Measurements from ENCODE around the gene CTDP1.

Gene CTDP1

GRCh38 chr18:79754022-79754761 is 74.6 kb downstream of the CTDP1 start:
- ChIA-PET POLR2A (no interaction called here), CTCF (interaction anchor here (0.6 to 1.2 kb wide), 2 partner anchors 11 to 24 kb away, joined by 3 read pairs; no protein-coding TSS in a partner anchor)
- peaks cover 0 to 18% (median 4%) of the 10 kb centered on the region in 5 experiments for H3K9me3 ChIP-seq (ENCODE audit: control extremely low read depth in 1 of 5, control insufficient read depth in 4 of 5, insufficient read depth in 2 of 5, low read depth in 1 of 5, low read length in 4 of 5)
- no peaks in the 10 kb centered on the region for H3K27me3 ChIP-seq (replicated peaks in 2 of 5; ENCODE audit: control insufficient read depth in 4 of 5, insufficient read depth in 5 of 5, low read length in 4 of 5)
- no peak overlapping the region for H3K27ac ChIP-seq (ENCODE audit: insufficient read depth in 1 of 2, low read depth in 1 of 2, low read length in 2 of 2, poor library complexity in 1 of 2, severe bottlenecking in 2 of 2)
- DNase-seq: no peak
- WGBS (ENCODE audit: insufficient coverage): 98% methylated on average over 34 of the region's 35 CpGs
- peaks cover 7 to 43% (median 34%) of the 10 kb centered on the region in 4 experiments for H3K36me3 ChIP-seq (ENCODE audit: control insufficient read depth in 4 of 4, insufficient read depth in 4 of 4, low read length in 3 of 4)
- H3K4me1 ChIP-seq (ENCODE audit: control extremely low read depth in 1 of 4, control insufficient read depth in 4 of 4, insufficient read depth in 4 of 4, low read length in 3 of 4): no peaks in the 10 kb centered on the region
- H3K4me3 ChIP-seq (ENCODE audit: control insufficient read depth in 1 of 7, extremely low read depth in 1 of 7, insufficient read depth in 4 of 7, low read depth in 2 of 7, low read length in 6 of 7): no peak overlapping the region

- Histone ChIP-seq H3K36me3 (ENCODE audit: control insufficient read depth in 4 of 4, insufficient read depth in 4 of 4, low read length in 3 of 4) (peaks cover 7 to 38% (median 30%) of the 10 kb centered on the region in 4 experiments), H3K27me3 (replicated peaks in 2 of 5; ENCODE audit: control insufficient read depth in 4 of 5, insufficient read depth in 5 of 5, low read length in 4 of 5) (no peaks in the 10 kb centered on the region), H3K4me1 (ENCODE audit: control extremely low read depth in 1 of 4, control insufficient read depth in 4 of 4, insufficient read depth in 4 of 4, low read length in 3 of 4) (no peaks in the 10 kb centered on the region), H3K4me3 (ENCODE audit: control insufficient read depth in 1 of 7, extremely low read depth in 1 of 7, insufficient read depth in 4 of 7, low read depth in 2 of 7, low read length in 6 of 7) (no peak overlapping the region), H3K9me3 (ENCODE audit: control extremely low read depth in 1 of 5, control insufficient read depth in 4 of 5, insufficient read depth in 2 of 5, low read depth in 1 of 5, low read length in 4 of 5) (peaks cover 0 to 19% (median 5%) of the 10 kb centered on the region in 5 experiments), H3K27ac (ENCODE audit: insufficient read depth in 1 of 2, low read depth in 1 of 2, low read length in 2 of 2, poor library complexity in 1 of 2, severe bottlenecking in 2 of 2) (no peak overlapping the region)
- ChIA-PET POLR2A (no interaction called here), CTCF (no interaction called here)
- 97% methylated on average over 24 of the region's 27 CpGs for WGBS (ENCODE audit: insufficient coverage)
- no peak for DNase-seq
These were observed 75.3 kb downstream of the CTDP1 start for GRCh38 chr18:79754831-79755351.

GRCh38 chr18:79755496-79756142 is 76.0 kb downstream of the CTDP1 start:
- H3K27me3 ChIP-seq (replicated peaks in 2 of 5; ENCODE audit: control insufficient read depth in 4 of 5, insufficient read depth in 5 of 5, low read length in 4 of 5): no peaks in the 10 kb centered on the region
- peaks cover 1 to 25% (median 5%) of the 10 kb centered on the region in 5 experiments for H3K9me3 ChIP-seq (ENCODE audit: control extremely low read depth in 1 of 5, control insufficient read depth in 4 of 5, insufficient read depth in 2 of 5, low read depth in 1 of 5, low read length in 4 of 5)
- no peak overlapping the region for H3K4me3 ChIP-seq (ENCODE audit: control insufficient read depth in 1 of 7, extremely low read depth in 1 of 7, insufficient read depth in 4 of 7, low read depth in 2 of 7, low read length in 6 of 7)
- 98% methylated on average over 26 of the region's 31 CpGs for WGBS (ENCODE audit: insufficient coverage)
- no peak overlapping the region for H3K27ac ChIP-seq (ENCODE audit: insufficient read depth in 1 of 2, low read depth in 1 of 2, low read length in 2 of 2, poor library complexity in 1 of 2, severe bottlenecking in 2 of 2)
- POLR2A ChIA-PET: interaction anchor here (0.6 kb wide), 1 partner anchor 496 kb away, joined by 3 read pairs; no protein-coding TSS in a partner anchor
- H3K36me3 ChIP-seq (ENCODE audit: control insufficient read depth in 4 of 4, insufficient read depth in 4 of 4, low read length in 3 of 4): peaks cover 7 to 38% (median 29%) of the 10 kb centered on the region in 4 experiments
- DNase-seq: no peak
- no peaks in the 10 kb centered on the region for H3K4me1 ChIP-seq (ENCODE audit: control extremely low read depth in 1 of 4, control insufficient read depth in 4 of 4, insufficient read depth in 4 of 4, low read length in 3 of 4)
- CTCF ChIA-PET: no interaction called here

- POLR2A ChIA-PET: no interaction called here
- CTCF ChIA-PET: interaction anchor here (1.4 kb wide), 1 partner anchor 11 kb away, joined by 4 read pairs; no protein-coding TSS in a partner anchor
- 97% methylated on average over 7 of the region's 10 CpGs for WGBS (ENCODE audit: insufficient coverage)
These were observed 76.5 kb downstream of the CTDP1 start for GRCh38 chr18:79756143-79756500.

GRCh38 chr18:79756826-79757225 is 77.2 kb downstream of the CTDP1 start:
- ChIA-PET POLR2A (no interaction called here), CTCF (interaction anchor here (1.4 kb wide), 1 partner anchor 11 kb away, joined by 4 read pairs; no protein-coding TSS in a partner anchor)
- Histone ChIP-seq H3K4me1 (ENCODE audit: control extremely low read depth in 1 of 4, control insufficient read depth in 4 of 4, insufficient read depth in 4 of 4, low read length in 3 of 4) (no peaks in the 10 kb centered on the region), H3K27ac (ENCODE audit: insufficient read depth in 1 of 2, low read depth in 1 of 2, low read length in 2 of 2, poor library complexity in 1 of 2, severe bottlenecking in 2 of 2) (no peak overlapping the region), H3K36me3 (ENCODE audit: control insufficient read depth in 4 of 4, insufficient read depth in 4 of 4, low read length in 3 of 4) (peaks cover 7 to 36% (median 28%) of the 10 kb centered on the region in 4 experiments), H3K9me3 (ENCODE audit: control extremely low read depth in 1 of 5, control insufficient read depth in 4 of 5, insufficient read depth in 2 of 5, low read depth in 1 of 5, low read length in 4 of 5) (peaks cover 3 to 26% (median 5%) of the 10 kb centered on the region in 5 experiments), H3K4me3 (ENCODE audit: control insufficient read depth in 1 of 7, extremely low read depth in 1 of 7, insufficient read depth in 4 of 7, low read depth in 2 of 7, low read length in 6 of 7) (no peak overlapping the region), H3K27me3 (replicated peaks in 2 of 5; ENCODE audit: control insufficient read depth in 4 of 5, insufficient read depth in 5 of 5, low read length in 4 of 5) (peaks cover 0 to 2% (median 0%) of the 10 kb centered on the region in 5 experiments)
- WGBS (ENCODE audit: insufficient coverage): 96% methylated on average over 7 of the region's 11 CpGs
- DNase-seq: no peak

More at GRCh38 chr18:79756143-79756500, 76.5 kb downstream of the CTDP1 start:
- Histone ChIP-seq H3K4me1 (ENCODE audit: control extremely low read depth in 1 of 4, control insufficient read depth in 4 of 4, insufficient read depth in 4 of 4, low read length in 3 of 4) (no peaks in the 10 kb centered on the region), H3K36me3 (ENCODE audit: control insufficient read depth in 4 of 4, insufficient read depth in 4 of 4, low read length in 3 of 4) (peaks cover 7 to 38% (median 29%) of the 10 kb centered on the region in 4 experiments), H3K9me3 (ENCODE audit: control extremely low read depth in 1 of 5, control insufficient read depth in 4 of 5, insufficient read depth in 2 of 5, low read depth in 1 of 5, low read length in 4 of 5) (peaks cover 3 to 25% (median 5%) of the 10 kb centered on the region in 5 experiments), H3K27me3 (replicated peaks in 2 of 5; ENCODE audit: control insufficient read depth in 4 of 5, insufficient read depth in 5 of 5, low read length in 4 of 5) (no peaks in the 10 kb centered on the region), H3K4me3 (ENCODE audit: control insufficient read depth in 1 of 7, extremely low read depth in 1 of 7, insufficient read depth in 4 of 7, low read depth in 2 of 7, low read length in 6 of 7) (no peak overlapping the region), H3K27ac (ENCODE audit: insufficient read depth in 1 of 2, low read depth in 1 of 2, low read length in 2 of 2, poor library complexity in 1 of 2, severe bottlenecking in 2 of 2) (no peak overlapping the region)
- no peak for DNase-seq

- DNase-seq: no peak
- Histone ChIP-seq H3K36me3 (ENCODE audit: control insufficient read depth in 4 of 4, insufficient read depth in 4 of 4, low read length in 3 of 4) (peaks cover 2 to 10% (median 9%) of the 10 kb centered on the region in 4 experiments), H3K4me3 (ENCODE audit: control insufficient read depth in 1 of 7, extremely low read depth in 1 of 7, insufficient read depth in 4 of 7, low read depth in 2 of 7, low read length in 6 of 7) (no peak overlapping the region), H3K4me1 (ENCODE audit: control extremely low read depth in 1 of 4, control insufficient read depth in 4 of 4, insufficient read depth in 4 of 4, low read length in 3 of 4) (no peaks in the 10 kb centered on the region), H3K27me3 (replicated peaks in 2 of 5; ENCODE audit: control insufficient read depth in 4 of 5, insufficient read depth in 5 of 5, low read length in 4 of 5) (peaks cover 0 to 2% (median 0%) of the 10 kb centered on the region in 5 experiments), H3K27ac (ENCODE audit: insufficient read depth in 1 of 2, low read depth in 1 of 2, low read length in 2 of 2, poor library complexity in 1 of 2, severe bottlenecking in 2 of 2) (no peak overlapping the region), H3K9me3 (ENCODE audit: control extremely low read depth in 1 of 5, control insufficient read depth in 4 of 5, insufficient read depth in 2 of 5, low read depth in 1 of 5, low read length in 4 of 5) (peaks cover 3 to 27% (median 5%) of the 10 kb centered on the region in 5 experiments)
- no CpG with 5 or more reads among the region's 1 CpG for WGBS (ENCODE audit: insufficient coverage)
- POLR2A ChIA-PET: no interaction called here
- CTCF ChIA-PET: no interaction called here
These were observed 80.7 kb downstream of the CTDP1 start for GRCh38 chr18:79760348-79760747.

- H3K4me1 ChIP-seq (ENCODE audit: control extremely low read depth in 1 of 4, control insufficient read depth in 4 of 4, insufficient read depth in 4 of 4, low read length in 3 of 4): no peaks in the 10 kb centered on the region
- peaks cover 3 to 27% (median 5%) of the 10 kb centered on the region in 5 experiments for H3K9me3 ChIP-seq (ENCODE audit: control extremely low read depth in 1 of 5, control insufficient read depth in 4 of 5, insufficient read depth in 2 of 5, low read depth in 1 of 5, low read length in 4 of 5)
- H3K36me3 ChIP-seq (ENCODE audit: control insufficient read depth in 4 of 4, insufficient read depth in 4 of 4, low read length in 3 of 4): peaks cover 2 to 5% (median 3%) of the 10 kb centered on the region in 4 experiments
- no peak for DNase-seq
- CTCF ChIA-PET: no interaction called here
- H3K4me3 ChIP-seq (ENCODE audit: control insufficient read depth in 1 of 7, extremely low read depth in 1 of 7, insufficient read depth in 4 of 7, low read depth in 2 of 7, low read length in 6 of 7): no peak overlapping the region
- H3K27me3 ChIP-seq (replicated peaks in 2 of 5; ENCODE audit: control insufficient read depth in 4 of 5, insufficient read depth in 5 of 5, low read length in 4 of 5): peaks cover 0 to 2% (median 0%) of the 10 kb centered on the region in 5 experiments
- no peak overlapping the region for H3K27ac ChIP-seq (ENCODE audit: insufficient read depth in 1 of 2, low read depth in 1 of 2, low read length in 2 of 2, poor library complexity in 1 of 2, severe bottlenecking in 2 of 2)
- no CpG with 5 or more reads among the region's 1 CpG for WGBS (ENCODE audit: insufficient coverage)
- POLR2A ChIA-PET: no interaction called here
These were observed 81.3 kb downstream of the CTDP1 start for GRCh38 chr18:79760881-79761280.
